Measurements from ENCODE around the gene INSYN1.
A peak's percentile ranks its signal among the peaks of the same experiment; 100 is the strongest.
"Not testable (repeated sequence)": the region's sequence is repeated elsewhere in the genome, so short reads cannot be mapped to it uniquely, and the experiment has no call there.

The INSYN1 gene

GRCh38 chr15:73752806-73753193 is 351 bp downstream of the INSYN1 start:
- H3K4me3 ChIP-seq (ENCODE audit: low read length), result no peak overlapping the region
- DNase-seq (ENCODE audit: low read depth, low spot score), result no peak

DNA sequence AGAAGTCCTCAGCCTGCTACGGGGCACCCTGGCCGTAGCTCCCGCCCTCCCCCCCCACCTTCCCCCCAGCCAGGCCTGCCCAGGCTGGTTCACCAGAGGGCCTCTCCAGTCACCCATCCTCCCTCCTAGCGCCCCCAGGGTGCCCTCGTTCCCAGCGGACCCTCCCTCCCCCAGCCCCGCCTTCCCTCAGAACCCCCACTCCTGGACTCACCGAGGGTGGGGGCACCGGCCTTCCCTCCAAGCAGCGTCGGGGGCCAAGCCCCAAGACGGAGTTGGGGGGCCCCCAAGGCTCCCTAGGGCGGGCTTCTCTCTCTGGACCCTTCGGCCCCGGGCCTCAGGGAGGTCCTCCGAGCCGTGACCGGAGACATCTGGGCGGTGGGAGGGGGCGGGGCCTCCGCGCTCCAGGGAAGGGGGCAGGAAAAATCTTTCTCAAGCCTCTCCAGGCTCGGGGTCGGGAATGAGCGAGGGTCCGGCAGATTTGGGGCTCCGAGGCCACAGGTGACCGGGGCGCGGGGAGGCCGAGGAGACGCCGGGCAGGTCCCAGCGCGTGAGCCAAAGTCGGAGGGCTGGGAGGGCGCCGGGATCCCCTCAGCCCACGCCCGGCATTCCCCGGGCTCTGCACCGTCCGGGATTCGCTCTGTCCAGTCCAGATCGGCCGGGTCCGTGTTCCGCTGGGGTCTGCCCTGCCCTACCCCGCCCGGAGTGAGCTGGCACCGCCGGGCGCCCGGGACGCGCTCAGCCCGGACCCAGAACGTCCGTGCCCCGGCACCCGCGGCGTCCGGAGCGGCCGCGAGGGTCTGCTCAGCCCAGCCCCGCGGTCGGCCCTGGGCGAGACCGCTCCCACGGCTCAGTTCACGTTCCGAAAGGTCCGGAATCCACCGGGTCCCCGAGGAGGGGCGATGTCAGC is 999 bp downstream of the INSYN1 start:
- no peak overlapping the region for H3K4me3 ChIP-seq (ENCODE audit: low read length)
- DNase-seq (ENCODE audit: low read depth, low spot score), result no peak

DNA sequence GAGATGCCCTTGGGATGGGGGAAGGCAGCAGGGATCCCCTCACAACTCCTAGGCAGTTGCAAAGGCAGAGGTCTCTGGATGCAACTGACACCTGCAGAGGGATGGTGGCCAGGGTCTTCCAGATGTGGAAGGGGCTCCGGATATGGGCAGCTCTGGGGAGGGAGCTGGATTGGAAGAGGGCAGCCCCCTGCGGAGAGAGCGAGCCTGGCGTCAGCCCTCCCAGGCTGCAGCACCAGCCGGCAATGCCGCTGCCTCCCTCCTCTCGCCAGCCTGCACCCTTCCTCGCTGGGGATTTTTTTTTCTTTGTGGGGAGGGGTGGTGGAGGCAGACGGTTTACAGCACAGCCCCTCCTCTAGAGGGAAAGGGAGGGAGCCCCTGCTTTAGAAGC is 1.6 kb downstream of the INSYN1 start:
- no peak overlapping the region for H3K4me3 ChIP-seq (ENCODE audit: low read length)

DNA sequence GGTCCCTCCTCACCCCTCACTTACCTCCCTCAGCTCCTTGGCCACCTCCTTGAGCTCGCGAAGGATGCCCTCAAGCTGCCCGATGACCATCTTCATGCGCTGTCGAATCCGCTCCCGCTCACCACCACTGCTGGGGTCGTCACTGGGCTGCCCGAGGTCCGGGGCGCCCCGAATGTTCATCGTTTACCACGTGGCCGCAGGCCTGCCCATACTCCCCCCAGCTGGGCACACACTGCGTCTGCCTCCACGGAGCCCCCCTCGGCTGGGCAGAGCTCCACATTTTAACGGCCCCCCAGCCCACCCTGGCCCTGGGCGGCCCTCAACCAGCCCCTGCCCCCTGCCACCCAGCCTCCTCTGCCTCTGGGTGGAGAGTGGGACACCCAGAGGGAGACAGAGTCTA is 2.2 kb downstream of the INSYN1 start:
- no peak for DNase-seq (ENCODE audit: low read depth, low spot score)
- H3K4me3 ChIP-seq (ENCODE audit: low read length), result no peak overlapping the region

More for the DNA sequence above, 1.6 kb downstream of the INSYN1 start:
- no peak for DNase-seq (ENCODE audit: low read depth, low spot score)

GRCh38 chr15:73750438-73750837 is 2.7 kb downstream of the INSYN1 start:
- no peak for DNase-seq (ENCODE audit: low read depth, low spot score)
- no peak overlapping the region for H3K4me3 ChIP-seq (ENCODE audit: low read length)

DNA sequence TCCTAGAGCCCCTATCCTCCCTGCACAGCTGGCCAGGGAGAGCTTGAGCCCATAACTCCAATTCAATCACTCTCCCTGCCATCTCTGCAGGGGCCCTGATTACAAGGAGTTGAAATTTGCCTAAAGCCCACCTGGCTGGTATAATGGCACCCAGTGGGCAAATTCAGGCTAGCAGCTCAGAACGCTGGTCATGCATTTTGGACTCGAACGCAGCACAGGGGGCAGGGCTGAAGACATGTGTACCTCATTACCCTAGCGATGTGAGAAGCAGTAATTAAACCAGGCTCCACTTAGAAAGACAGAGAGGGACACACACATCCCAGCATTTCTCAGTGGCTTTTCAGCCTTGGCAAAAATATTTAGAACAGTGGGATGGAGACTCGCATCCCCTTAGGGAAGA is 3.2 kb downstream of the INSYN1 start:
- DNase-seq (ENCODE audit: low read depth, low spot score), result no peak
- H3K4me3 ChIP-seq (ENCODE audit: low read length), result no peak overlapping the region

- H3K4me3 ChIP-seq (ENCODE audit: low read length), result no peak overlapping the region
- no peak for DNase-seq (ENCODE audit: low read depth, low spot score)
Measured at GRCh38 chr15:73749533-73749932, 3.6 kb downstream of the INSYN1 start.

- H3K4me3 ChIP-seq (ENCODE audit: low read length), result no peak overlapping the region
- peak; percentile 7 for DNase-seq (ENCODE audit: low read depth, low spot score)
Measured at GRCh38 chr15:73748730-73749129, 4.4 kb downstream of the INSYN1 start.

GRCh38 chr15:73747847-73748590 is 5.1 kb downstream of the INSYN1 start:
- DNase-seq (ENCODE audit: low read depth, low spot score), result no peak
- H3K4me3 ChIP-seq (ENCODE audit: low read length), result no peak overlapping the region

DNA sequence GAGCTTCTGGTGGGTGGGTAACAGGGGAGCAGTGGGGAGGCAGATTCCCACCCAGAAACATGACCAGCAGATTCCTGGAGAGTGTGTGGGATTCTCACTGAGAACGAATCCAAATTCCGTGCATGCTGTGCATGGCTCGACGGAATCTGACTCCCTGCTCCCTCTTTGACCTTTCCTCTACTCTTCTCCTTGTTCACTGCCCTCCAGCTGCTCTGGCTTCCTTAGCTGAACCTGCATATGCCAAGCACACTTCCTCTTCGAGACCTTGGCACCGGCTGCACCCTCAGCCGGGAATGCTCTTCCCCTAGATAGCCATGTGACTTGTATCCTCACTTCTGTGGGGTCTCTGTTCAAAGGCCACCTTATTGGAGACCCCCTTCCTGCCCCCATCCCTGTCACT is 6.3 kb downstream of the INSYN1 start:
- H3K4me3 ChIP-seq (ENCODE audit: low read length), result no peak overlapping the region
- DNase-seq (ENCODE audit: low read depth, low spot score), result no peak

- no peak overlapping the region for H3K4me3 ChIP-seq (ENCODE audit: low read length)
Measured at GRCh38 chr15:73746261-73746660, 6.9 kb downstream of the INSYN1 start.

DNA sequence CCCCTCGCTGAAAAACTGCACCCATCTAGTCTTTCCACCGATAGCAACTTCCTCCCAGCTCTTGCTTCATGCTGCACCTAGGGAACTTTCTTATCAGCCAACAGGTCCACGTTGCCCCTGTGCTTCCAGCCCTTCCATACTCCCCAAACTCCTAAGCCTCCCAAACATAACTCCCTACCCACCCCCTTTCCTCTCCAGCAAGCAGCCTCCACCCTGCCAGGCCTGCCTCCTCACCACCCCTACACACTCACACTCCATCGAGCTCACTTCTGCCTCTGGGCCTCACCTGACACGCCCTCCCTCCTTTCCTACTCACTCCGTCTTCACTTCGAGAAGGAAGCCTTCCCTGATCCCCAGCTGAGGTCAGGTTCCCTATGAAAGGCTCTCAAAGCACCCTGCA is 8.1 kb downstream of the INSYN1 start:
- DNase-seq (ENCODE audit: low read depth, low spot score), result no peak
- no peak overlapping the region for H3K4me3 ChIP-seq (ENCODE audit: low read length)

More at GRCh38 chr15:73746261-73746660, 6.9 kb downstream of the INSYN1 start:
- no peak for DNase-seq (ENCODE audit: low read depth, low spot score)

DNA sequence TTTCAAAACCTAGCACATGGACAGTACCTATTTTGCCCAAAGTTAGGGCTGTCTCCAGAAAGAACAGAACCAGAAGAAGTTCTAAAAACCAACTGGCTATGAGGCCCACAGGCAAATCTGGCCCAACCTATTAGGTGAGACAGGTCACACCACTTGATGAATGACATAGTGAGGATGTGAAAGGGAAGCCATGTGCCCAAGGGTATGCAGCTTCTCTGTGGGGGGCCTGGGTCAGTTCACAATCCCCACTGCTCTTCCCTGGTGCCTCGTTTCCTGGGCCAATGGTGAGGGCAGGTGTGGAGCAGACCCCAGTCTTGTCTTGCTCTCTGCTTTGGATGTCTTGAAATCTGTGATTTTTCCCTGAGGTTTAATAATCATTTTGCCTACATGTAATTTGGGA is 8.9 kb downstream of the INSYN1 start:
- H3K4me3 ChIP-seq (ENCODE audit: low read length), result no peak overlapping the region
- no peak for DNase-seq (ENCODE audit: low read depth, low spot score)

DNA sequence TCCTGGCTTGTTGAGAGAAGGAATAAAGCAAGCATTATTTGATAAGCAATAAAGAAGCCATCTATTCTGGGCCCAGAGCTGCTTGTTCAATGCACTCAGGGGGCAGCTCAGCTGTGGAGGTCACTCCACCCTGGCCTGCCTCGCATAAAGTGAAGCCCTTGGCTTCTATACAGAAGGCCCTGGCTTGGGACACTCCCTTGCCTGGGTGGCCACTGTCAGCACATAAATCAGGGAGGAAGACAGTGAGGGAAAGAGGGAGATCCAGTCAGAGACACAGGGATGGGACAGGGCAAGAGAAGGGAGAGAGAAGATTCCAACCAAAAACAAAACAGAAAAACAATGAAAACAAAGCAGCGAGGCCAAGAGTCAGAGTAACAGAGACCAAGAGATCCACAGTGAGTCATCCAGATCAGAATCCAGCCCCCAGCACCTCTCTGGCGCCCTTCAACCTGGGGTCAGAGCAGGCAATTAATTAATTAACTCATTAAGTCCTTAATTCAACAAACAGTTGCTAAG is 11.8 kb downstream of the INSYN1 start:
- no peak for DNase-seq (ENCODE audit: low read depth, low spot score)
- no peak overlapping the region for H3K4me3 ChIP-seq (ENCODE audit: low read length)

GRCh38 chr15:73740152-73741048 is 12.8 kb downstream of the INSYN1 start:
- no peak for DNase-seq (ENCODE audit: low read depth, low spot score)
- no peak overlapping the region for H3K4me3 ChIP-seq (ENCODE audit: low read length)

- no peak for DNase-seq (ENCODE audit: low read depth, low spot score)
- no peak overlapping the region for H3K4me3 ChIP-seq (ENCODE audit: low read length)
Measured at GRCh38 chr15:73737535-73737934, 15.6 kb downstream of the INSYN1 start.

DNA sequence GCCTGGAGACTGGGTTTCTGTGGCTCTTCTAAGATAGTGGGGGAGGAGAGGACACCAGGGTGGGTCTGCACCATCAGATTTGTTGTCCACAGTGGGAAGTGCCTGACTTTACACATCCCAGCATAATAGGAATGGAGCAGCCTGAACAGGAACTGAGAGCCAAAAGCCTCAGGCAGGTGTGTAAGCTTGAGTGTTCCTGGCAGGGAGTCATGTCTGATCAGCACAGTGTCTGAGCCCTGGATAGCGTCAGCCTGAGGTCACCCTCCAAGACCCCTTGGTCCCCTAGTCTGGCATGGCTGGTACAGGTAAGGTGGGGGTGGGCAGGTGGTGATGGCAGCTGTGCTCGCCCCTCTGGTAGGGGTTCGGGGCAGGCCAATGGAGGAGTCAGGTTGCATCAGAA is 20.2 kb downstream of the INSYN1 start:
- DNase-seq (ENCODE audit: low read depth, low spot score), result no peak
- no peak overlapping the region for H3K4me3 ChIP-seq (ENCODE audit: low read length)

- DNase-seq (ENCODE audit: low read depth, low spot score); H3K4me3 ChIP-seq (ENCODE audit: low read length): not testable (repeated sequence)
Measured at GRCh38 chr15:73732051-73732450, 21.1 kb downstream of the INSYN1 start.

DNA sequence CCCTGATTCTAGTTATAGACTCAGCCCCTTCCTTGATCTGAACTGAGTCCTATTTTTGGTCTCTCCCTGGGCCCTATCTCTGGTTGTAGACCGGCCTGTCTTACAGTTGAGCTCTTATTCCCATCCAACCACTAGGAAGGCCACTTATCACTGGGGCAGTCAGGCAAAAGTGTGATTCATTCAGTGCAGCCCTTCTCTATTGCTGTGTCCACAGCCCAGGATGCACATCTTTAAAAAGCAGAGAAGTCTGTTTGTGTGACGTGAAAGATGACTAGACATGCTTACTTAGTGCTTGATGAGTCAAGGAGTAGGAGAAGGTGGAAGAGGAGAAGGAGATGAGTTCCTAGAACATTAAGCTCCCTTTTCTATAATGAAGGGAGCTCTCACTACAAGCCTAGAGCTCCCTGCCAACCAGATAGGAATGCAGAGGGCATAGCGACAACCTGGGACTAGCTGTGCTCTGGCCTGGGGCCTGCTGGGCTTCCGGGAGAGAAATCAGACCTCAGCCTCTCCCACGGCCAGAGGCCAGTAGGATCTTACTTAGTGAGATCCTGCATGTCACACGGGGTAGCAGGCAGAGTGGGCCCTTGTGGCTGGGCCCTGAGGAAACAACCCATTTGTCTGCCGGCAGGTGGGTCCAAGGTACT is 25.7 kb downstream of the INSYN1 start:
- no peak overlapping the region for H3K4me3 ChIP-seq (ENCODE audit: low read length)
- no peak for DNase-seq (ENCODE audit: low read depth, low spot score)

Measured in Jurkat, Clone E6-1 (cell line).